GM21360 (cell line): ENCODE data around the gene SIGLEC8.

Experiments
- ATAC-seq: cut with Tn5 transposase; IDR thresholded peaks from one replicate; pipeline ENCODE4 v1.9.1; 2021; ENCODE audit warnings: mild to moderate bottlenecking, moderate library complexity; ENCODE audit not compliant: unreplicated experiment

The SIGLEC8 gene

GRCh38 chr19:51407511-51408131, 50.6 kb downstream of the SIGLEC8 start:
- no peak for ATAC-seq

DNA sequence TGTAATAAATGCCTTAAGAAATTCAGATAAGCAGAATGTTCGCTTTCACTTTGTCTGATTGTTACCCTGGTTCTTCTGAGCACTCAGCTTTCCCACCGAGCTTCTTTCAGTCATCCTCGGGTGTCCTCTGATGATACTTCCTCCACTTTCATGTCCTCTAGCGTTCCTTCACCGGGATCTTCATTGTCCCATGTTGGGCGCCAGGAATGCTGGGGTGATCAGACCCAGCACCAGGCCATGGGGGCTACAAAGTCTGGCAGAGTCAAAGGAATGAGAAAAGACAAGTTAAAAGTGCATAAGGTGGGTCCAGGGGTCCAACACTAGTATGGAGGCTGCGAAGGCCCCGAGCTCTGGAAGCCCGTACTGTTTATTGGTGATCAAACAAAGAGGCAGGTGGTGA, 56.1 kb downstream of the SIGLEC8 start:
- no peak for ATAC-seq
